Stimulated activated naive CD8-positive, alpha-beta T cell treated with anti-CD3 and anti-CD28 coated beads, Interleukin-15, amount 100 ng/mL, for 72 hours (primary cell): Measurements from ENCODE around the gene VPS13D.

Experiments used
- ATAC-seq: fragments of 150-1000 bp; cut with Tn5 transposase; 2 replicates; pipeline ENCODE4 v1.10.0; 2021; ENCODE audit warnings: mild to moderate bottlenecking, moderate library complexity
- DNase-seq, 2 donors: peaks; one replicate each; pipeline ENCODE4 v3.0.0; 2021 to 2022
- H3K27ac Mint-ChIP-seq, 2 donors: one replicate each; pipeline ENCODE4 v1.8.0; 2022; ENCODE audit warnings: mild to moderate bottlenecking in 2 of 2, mixed read lengths in 2 of 2, moderate library complexity in 2 of 2
- H3K27me3 Mint-ChIP-seq: one replicate; pipeline ENCODE4 v1.8.0; 2022; ENCODE audit warnings: mixed read lengths
- H3K4me1 Mint-ChIP-seq: one replicate; pipeline ENCODE4 v1.8.0; 2022; ENCODE audit warnings: mild to moderate bottlenecking, mixed read lengths
- H3K4me3 Mint-ChIP-seq, 2 donors: one replicate each; pipeline ENCODE4 v1.8.0; 2022; ENCODE audit warnings: mild to moderate bottlenecking in 2 of 2, mixed read lengths in 2 of 2, moderate library complexity in 1 of 2
- H3K9me3 Mint-ChIP-seq, 2 donors: one replicate each; pipeline ENCODE4 v1.8.0; 2022; ENCODE audit warnings: mixed read lengths in 2 of 2

The VPS13D gene

DNA sequence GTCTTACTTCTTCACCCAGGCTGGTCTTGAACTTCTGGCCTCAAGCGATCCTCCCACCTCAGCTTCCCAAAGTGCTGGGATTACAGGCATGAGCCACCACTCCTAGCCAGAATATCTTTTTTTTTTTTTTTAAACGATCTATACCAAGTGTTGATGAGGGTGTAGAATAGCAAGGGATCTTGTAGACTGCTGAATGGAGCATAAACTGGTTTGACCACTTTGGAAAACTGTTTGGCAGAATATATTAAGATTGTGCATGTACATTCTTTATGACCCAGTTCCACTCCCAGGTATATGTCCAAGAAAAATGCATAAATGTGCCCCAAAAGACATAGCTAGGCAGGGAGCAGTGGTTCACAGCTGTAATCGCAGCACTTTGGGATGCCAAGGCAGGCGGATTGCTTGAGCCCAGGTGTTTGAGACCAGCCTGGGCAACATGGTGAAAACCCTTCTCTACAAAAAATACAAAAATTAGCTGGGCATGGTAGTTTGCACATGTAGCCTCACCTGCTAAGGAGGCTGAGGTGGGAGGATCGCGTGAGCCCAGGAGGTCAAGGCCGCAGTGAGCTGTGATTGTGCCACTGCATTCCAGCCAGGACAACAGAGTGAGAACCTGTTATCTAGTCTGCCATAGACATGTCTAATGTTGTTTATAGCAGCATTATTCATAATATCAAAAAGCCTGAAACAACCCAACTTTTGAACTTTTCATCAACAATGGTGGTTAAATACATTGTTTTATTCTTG lies 184.0 kb downstream of the VPS13D start:
- peaks cover 14 to 17% of the 10 kb centered on the region in 2 donors for H3K9me3 Mint-ChIP-seq
- no peaks in the 10 kb centered on the region for H3K27me3 Mint-ChIP-seq
- no peak overlapping the region for H3K4me3 Mint-ChIP-seq
- ATAC-seq = no peak
- H3K27ac Mint-ChIP-seq = no peak overlapping the region
- no peak for DNase-seq
- peaks cover 73% of the 10 kb centered on the region for H3K4me1 Mint-ChIP-seq

- H3K4me1 Mint-ChIP-seq = peaks cover 74% of the 10 kb centered on the region
- H3K4me3 Mint-ChIP-seq = peak overlapping the region in 1 of 2 donors; percentile 27
- no peak overlapping the region for H3K27ac Mint-ChIP-seq
- H3K9me3 Mint-ChIP-seq = peaks cover 13 to 16% of the 10 kb centered on the region in 2 donors
- no peaks in the 10 kb centered on the region for H3K27me3 Mint-ChIP-seq
- ATAC-seq (peak; percentile 56), DNase-seq (no peak)
Measured at GRCh38 chr1:12414444-12415018, 184.7 kb downstream of the VPS13D start.

- ATAC-seq (peak; percentile 76), DNase-seq (no peak)
- Mint-ChIP-seq H3K27ac (no peak overlapping the region), H3K4me1 (peaks cover 73% of the 10 kb centered on the region), H3K4me3 (peak overlapping the region; percentile 14 to 27), H3K27me3 (no peaks in the 10 kb centered on the region), H3K9me3 (peaks cover 8 to 10% of the 10 kb centered on the region in 2 donors)
Measured at GRCh38 chr1:12415038-12415466, 185.2 kb downstream of the VPS13D start.

DNA sequence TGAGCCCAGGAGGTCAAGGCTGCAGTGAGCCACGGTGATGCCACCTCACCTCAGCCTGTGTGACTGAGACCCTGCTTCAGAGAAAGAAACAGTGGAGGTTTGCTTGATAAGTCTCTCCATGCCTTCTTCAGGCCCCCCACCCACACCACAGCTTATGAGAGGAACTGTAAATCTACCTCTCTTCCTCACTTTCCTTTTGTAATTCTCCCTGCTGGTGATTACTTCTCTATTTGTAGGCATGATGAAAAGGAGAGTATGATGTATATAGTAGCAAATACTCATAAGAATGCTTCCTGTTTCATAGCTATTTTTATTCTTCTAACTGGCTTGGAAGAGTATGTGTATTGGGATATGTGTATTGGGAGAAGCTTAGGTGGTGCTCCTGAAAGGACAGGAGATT lies 186.3 kb downstream of the VPS13D start:
- H3K4me3 Mint-ChIP-seq = no peak overlapping the region
- no peaks in the 10 kb centered on the region for H3K27me3 Mint-ChIP-seq
- DNase-seq (no peak), ATAC-seq (no peak)
- H3K4me1 Mint-ChIP-seq = peaks cover 76% of the 10 kb centered on the region
- H3K9me3 Mint-ChIP-seq = peaks cover 2 to 5% of the 10 kb centered on the region in 2 donors
- H3K27ac Mint-ChIP-seq = no peak overlapping the region

GRCh38 chr1:12416744-12417143 lies 186.9 kb downstream of the VPS13D start:
- ATAC-seq (no peak), DNase-seq (no peak)
- Mint-ChIP-seq H3K9me3 (no peaks in the 10 kb centered on the region), H3K4me1 (peaks cover 82% of the 10 kb centered on the region), H3K27ac (no peak overlapping the region), H3K27me3 (no peaks in the 10 kb centered on the region), H3K4me3 (peak overlapping the region in 1 of 2 donors; percentile 8)

GRCh38 chr1:12417389-12417788 lies 187.6 kb downstream of the VPS13D start:
- Mint-ChIP-seq H3K4me3 (no peak overlapping the region), H3K27ac (no peak overlapping the region), H3K9me3 (no peaks in the 10 kb centered on the region), H3K4me1 (peaks cover 84% of the 10 kb centered on the region), H3K27me3 (no peaks in the 10 kb centered on the region)
- ATAC-seq = no peak
- DNase-seq = no peak

GRCh38 chr1:12420171-12420570 lies 190.3 kb downstream of the VPS13D start:
- DNase-seq (no peak), ATAC-seq (no peak)
- H3K27me3 Mint-ChIP-seq = no peaks in the 10 kb centered on the region
- no peaks in the 10 kb centered on the region for H3K9me3 Mint-ChIP-seq
- H3K4me1 Mint-ChIP-seq = peaks cover 85% of the 10 kb centered on the region
- no peak overlapping the region for H3K4me3 Mint-ChIP-seq
- no peak overlapping the region for H3K27ac Mint-ChIP-seq

GRCh38 chr1:12422488-12422887 lies 192.7 kb downstream of the VPS13D start:
- H3K27me3 Mint-ChIP-seq = no peaks in the 10 kb centered on the region
- H3K9me3 Mint-ChIP-seq = no peaks in the 10 kb centered on the region
- H3K27ac Mint-ChIP-seq = peak overlapping the region in 1 of 2 donors; percentile 48
- peaks cover 75% of the 10 kb centered on the region for H3K4me1 Mint-ChIP-seq
- no peak overlapping the region for H3K4me3 Mint-ChIP-seq
- ATAC-seq (no peak), DNase-seq (no peak)

DNA sequence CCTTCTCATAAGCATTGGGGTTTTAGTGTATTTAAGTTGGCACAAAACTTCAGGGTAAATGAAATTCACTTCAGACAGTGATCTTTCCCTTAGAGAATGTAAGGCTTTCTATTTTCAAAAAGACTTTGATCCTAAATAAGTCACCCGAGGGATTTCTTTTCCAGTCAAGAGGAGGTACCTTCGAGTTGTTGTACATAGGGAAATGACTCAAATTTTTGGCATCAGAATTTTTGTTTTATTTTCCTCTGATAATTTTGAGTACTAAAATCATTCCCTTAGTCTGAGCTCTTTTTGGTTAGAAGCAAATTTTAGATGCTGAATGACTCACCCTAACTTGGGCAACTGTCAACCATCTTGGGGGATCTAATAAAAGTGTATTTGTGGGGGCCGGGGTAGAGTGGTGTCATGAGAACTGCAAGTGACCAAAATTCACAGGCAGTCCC lies 194.3 kb downstream of the VPS13D start:
- DNase-seq (no peak), ATAC-seq (peak; percentile 35)

GRCh38 chr1:12424793-12425192 lies 195.0 kb downstream of the VPS13D start:
- Mint-ChIP-seq H3K27ac (peak overlapping the region in 1 of 2 donors; percentile 36), H3K27me3 (no peaks in the 10 kb centered on the region), H3K9me3 (no peaks in the 10 kb centered on the region), H3K4me3 (no peak overlapping the region), H3K4me1 (peaks cover 63% of the 10 kb centered on the region)
- no peak for ATAC-seq
- DNase-seq = no peak

More for the DNA sequence above, 194.3 kb downstream of the VPS13D start:
- peaks cover 63% of the 10 kb centered on the region for H3K4me1 Mint-ChIP-seq
- H3K4me3 Mint-ChIP-seq = no peak overlapping the region
- H3K27ac Mint-ChIP-seq = peak overlapping the region in 1 of 2 donors; percentile 36
- H3K9me3 Mint-ChIP-seq = no peaks in the 10 kb centered on the region
- no peaks in the 10 kb centered on the region for H3K27me3 Mint-ChIP-seq

DNA sequence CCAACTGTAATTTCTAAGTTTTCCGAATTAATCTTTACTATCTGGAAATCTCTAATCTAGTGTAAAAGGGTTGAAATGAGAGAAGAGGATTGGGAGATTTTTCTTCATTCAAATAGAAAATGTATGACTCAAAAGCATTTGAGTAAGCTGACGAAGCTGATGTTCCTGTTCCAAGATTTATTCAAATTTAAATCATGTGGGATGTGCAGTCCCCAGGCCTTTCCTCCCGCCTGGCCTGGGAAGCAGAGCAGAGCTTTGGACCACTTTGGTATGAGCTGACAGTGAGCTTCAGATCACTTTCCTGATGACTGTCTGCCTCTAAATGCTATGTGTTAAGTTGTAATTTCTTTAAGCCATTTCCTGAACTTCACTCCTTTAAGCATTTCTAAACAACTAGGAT lies 196.2 kb downstream of the VPS13D start:
- DNase-seq (no peak), ATAC-seq (no peak)
- no peaks in the 10 kb centered on the region for H3K9me3 Mint-ChIP-seq
- no peak overlapping the region for H3K4me3 Mint-ChIP-seq
- no peaks in the 10 kb centered on the region for H3K27me3 Mint-ChIP-seq
- H3K27ac Mint-ChIP-seq = no peak overlapping the region
- H3K4me1 Mint-ChIP-seq = peaks cover 67% of the 10 kb centered on the region

GRCh38 chr1:12428334-12428733 lies 198.5 kb downstream of the VPS13D start:
- ATAC-seq (no peak), DNase-seq (no peak)
- Mint-ChIP-seq H3K4me3 (no peak overlapping the region), H3K9me3 (no peaks in the 10 kb centered on the region), H3K4me1 (peaks cover 67% of the 10 kb centered on the region), H3K27ac (no peak overlapping the region), H3K27me3 (no peaks in the 10 kb centered on the region)

DNA sequence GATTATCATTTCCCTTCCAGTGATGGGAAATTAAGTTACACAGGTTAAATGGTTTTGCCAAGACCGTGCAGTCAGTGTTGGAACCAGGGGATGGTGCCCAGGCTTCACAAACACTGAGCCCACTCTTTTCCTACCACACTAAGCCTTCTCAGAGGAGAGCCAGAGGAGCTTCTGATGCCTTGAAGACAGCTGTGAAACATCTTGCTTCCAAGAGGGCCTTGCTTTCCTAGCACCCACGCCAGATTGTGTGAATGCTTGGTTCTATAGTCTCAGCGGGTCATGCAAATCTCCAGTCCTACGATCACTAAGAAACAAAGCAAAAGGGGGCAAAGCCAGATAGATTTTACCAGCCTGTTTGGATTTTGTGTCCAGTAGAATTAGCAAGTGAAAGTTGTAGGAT lies 200.7 kb downstream of the VPS13D start:
- Mint-ChIP-seq H3K9me3 (no peaks in the 10 kb centered on the region), H3K27me3 (no peaks in the 10 kb centered on the region), H3K4me3 (no peak overlapping the region), H3K4me1 (peaks cover 72% of the 10 kb centered on the region), H3K27ac (peak overlapping the region in 1 of 2 donors; percentile 5)
- ATAC-seq (no peak), DNase-seq (no peak)

- peaks cover 87% of the 10 kb centered on the region for H3K4me1 Mint-ChIP-seq
Measured at GRCh38 chr1:12432897-12433296, 203.1 kb downstream of the VPS13D start.

GRCh38 chr1:12433323-12434053 lies 203.7 kb downstream of the VPS13D start:
- DNase-seq (no peak), ATAC-seq (no peak)
- peak overlapping the region; percentile 70 to 94 for H3K27ac Mint-ChIP-seq
- H3K4me1 Mint-ChIP-seq = peaks cover 93% of the 10 kb centered on the region
- H3K4me3 Mint-ChIP-seq = peak overlapping the region; percentile 63 to 72
- H3K27me3 Mint-ChIP-seq = no peaks in the 10 kb centered on the region
- peaks cover 4 to 6% of the 10 kb centered on the region in 2 donors for H3K9me3 Mint-ChIP-seq

More at GRCh38 chr1:12432897-12433296, 203.1 kb downstream of the VPS13D start:
- Mint-ChIP-seq H3K27me3 (no peaks in the 10 kb centered on the region), H3K9me3 (peaks cover 0 to 4% of the 10 kb centered on the region in 2 donors), H3K4me3 (peak overlapping the region in 1 of 2 donors; percentile 63), H3K27ac (peak overlapping the region in 1 of 2 donors; percentile 94)
- ATAC-seq (no peak), DNase-seq (no peak)

DNA sequence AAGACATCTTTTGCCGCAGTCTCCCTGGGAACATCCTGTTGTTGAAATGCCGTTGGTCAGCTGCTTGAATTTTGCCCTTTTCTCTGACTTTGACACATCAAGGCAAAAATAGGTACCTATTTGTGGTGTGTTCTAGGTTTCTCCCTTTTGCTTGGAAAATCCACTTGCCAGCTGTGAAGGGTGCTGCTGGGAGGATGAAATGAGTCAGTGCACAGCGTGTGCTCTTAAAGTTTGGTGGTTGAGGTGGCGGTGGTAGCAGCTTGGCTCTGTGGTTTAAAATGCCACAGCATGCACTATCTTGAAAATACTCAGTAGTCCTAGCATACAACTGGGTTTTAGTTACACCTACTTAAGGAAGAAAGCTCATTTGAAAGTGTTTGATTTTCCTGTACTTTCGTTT lies 204.3 kb downstream of the VPS13D start:
- Mint-ChIP-seq H3K27ac (peak overlapping the region; percentile 70 to 91), H3K9me3 (peaks cover 4 to 8% of the 10 kb centered on the region in 2 donors), H3K27me3 (no peaks in the 10 kb centered on the region), H3K4me3 (peak overlapping the region; percentile 48 to 72), H3K4me1 (peaks cover 100% of the 10 kb centered on the region)
- DNase-seq = peak; percentile 76 to 86
- peak; percentile 75 for ATAC-seq
